RCC 7860 (cell line): ENCODE data around the gene GABARAP.
"Not testable (repeated sequence)": the region's sequence is repeated elsewhere in the genome, so short reads cannot be mapped to it uniquely, and the experiment has no call there.

Experiments
- DNase-seq: peaks from one replicate; pipeline ENCODE4 v3.0.0-alpha.2; 2015; ENCODE audit warnings: low spot score
- FAIRE-seq: peaks from 2 replicates; lab custom pipeline; 2012; peaks lifted over from hg19 to GRCh38; lab: Jason Lieb, UNC

Gene GABARAP

DNA sequence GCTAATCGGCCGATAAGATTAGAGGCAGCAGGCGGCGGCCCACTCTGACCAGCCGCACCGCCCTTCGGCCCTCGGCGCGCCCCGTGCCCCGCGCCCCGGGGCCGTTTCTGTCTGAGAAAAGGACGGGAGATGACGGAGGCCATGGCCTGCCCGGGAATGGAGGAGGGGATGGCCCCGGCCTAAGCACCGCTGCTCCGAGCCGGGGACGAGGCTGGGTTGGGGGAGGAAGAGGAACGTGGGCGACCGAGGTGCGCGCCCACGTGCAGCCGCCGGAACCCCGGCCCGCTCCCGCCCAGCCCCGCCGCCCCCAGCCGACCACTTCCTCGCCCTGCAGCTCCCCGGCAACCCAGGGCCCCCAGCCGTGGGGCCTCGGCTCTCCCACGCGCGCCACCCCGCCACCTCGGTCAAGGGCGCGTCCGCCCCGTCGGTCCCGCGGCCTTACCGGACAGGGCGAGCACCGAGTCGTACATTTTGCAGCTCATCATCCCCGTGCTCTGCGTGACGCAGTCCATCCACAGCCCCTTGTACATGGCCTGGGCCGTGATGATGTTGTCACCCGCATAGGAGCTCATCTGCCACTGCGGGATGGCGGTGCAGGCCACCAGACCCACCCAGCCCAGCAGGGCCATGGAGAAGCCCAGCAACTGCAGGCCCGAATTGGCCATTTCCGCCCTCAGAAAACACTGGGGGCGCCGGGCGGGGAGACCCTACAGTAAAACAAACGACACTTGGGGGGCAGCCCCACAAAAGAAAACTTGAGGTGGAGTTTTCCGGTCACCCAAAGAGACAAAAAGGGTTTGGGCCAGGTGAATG is 19.3 kb upstream of the GABARAP start:
- no peak for FAIRE-seq

GRCh38 chr17:7260651-7261378 is 18.6 kb upstream of the GABARAP start:
- DNase-seq (no peak), FAIRE-seq (no peak)

More for the DNA sequence above, 19.3 kb upstream of the GABARAP start:
- no peak for DNase-seq

DNA sequence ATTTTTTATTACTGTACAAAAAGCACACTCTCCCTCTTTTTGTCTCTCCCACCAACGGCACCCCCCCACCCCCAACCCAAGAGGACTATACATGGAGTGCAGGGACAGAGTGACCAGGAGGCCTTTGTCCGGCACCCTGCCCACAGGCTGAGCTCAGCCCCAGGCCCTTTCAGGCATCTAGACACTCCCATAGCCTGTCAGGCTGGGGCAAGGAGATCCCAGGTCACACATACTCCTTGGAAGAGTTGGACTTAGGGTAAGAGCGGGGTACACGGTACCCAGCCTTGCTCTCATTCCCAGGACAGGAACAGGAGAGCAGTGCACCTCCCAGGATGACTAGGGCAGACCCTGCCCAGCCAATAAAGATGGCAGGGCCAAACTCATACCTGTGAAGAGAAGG is 17.9 kb upstream of the GABARAP start:
- FAIRE-seq = no peak
- DNase-seq = no peak

DNA sequence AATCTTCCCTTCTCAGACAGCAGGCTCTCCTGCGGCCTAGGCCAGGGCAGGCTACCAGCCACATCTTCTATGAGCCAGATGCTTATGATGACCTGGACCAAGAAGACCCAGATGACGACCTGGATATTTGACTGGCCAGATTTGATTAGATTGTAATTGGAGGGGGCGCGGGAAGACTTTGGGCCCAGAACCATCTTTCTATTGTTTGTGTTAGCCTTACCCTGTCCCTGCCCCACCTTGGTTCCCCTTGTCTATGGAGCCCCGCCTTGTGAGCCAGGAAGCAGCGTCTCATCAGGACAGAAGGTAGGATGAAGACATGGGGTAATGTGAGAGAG is 17.3 kb upstream of the GABARAP start:
- FAIRE-seq (no peak), DNase-seq (no peak)

DNA sequence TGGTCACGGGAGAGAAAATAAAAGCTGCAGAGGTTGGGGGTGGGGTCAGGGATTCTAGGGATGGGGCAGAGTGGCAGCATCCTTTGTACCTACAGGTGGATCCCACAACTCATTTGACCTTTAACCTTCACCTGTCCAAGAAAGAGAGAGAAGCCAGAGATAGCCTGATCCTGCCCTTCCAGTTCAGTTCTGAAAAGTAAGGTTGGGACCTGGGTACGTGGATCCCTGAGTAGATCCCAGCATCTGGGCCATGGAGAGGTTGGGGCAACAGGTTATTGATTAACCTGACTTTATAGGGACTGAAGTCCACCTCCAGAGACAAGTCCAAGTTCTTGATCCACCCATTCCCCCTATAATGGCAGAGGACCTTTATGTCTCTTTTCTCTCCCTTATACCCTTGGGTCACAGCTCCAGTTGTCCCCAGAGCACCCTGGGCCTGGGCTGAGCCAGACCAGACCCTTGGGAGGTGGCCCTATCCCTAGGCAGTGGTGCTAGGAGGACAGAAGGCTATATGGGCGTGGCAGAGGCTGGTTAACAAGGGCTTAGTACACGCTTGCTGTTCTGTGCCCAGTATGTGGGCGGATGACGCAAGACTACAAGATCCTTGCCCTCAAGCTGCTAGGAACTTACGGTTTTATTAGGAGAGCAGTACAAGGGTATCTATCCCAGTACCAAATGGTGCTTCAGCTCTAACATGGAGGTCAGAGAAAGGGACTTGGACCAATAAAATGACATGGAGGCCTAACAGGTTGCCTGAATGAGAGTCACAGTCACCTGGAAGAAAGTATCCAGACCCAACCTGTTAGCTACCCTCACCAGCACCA is 16.7 kb upstream of the GABARAP start:
- FAIRE-seq (no peak), DNase-seq (no peak)

GRCh38 chr17:7256766-7257456 is 14.7 kb upstream of the GABARAP start:
- FAIRE-seq (no peak), DNase-seq (no peak)

GRCh38 chr17:7254511-7254910 is 12.3 kb upstream of the GABARAP start:
- no peak for FAIRE-seq
- no peak for DNase-seq

- no peak for DNase-seq
Observed at GRCh38 chr17:7253082-7253481, 10.8 kb upstream of the GABARAP start.

DNA sequence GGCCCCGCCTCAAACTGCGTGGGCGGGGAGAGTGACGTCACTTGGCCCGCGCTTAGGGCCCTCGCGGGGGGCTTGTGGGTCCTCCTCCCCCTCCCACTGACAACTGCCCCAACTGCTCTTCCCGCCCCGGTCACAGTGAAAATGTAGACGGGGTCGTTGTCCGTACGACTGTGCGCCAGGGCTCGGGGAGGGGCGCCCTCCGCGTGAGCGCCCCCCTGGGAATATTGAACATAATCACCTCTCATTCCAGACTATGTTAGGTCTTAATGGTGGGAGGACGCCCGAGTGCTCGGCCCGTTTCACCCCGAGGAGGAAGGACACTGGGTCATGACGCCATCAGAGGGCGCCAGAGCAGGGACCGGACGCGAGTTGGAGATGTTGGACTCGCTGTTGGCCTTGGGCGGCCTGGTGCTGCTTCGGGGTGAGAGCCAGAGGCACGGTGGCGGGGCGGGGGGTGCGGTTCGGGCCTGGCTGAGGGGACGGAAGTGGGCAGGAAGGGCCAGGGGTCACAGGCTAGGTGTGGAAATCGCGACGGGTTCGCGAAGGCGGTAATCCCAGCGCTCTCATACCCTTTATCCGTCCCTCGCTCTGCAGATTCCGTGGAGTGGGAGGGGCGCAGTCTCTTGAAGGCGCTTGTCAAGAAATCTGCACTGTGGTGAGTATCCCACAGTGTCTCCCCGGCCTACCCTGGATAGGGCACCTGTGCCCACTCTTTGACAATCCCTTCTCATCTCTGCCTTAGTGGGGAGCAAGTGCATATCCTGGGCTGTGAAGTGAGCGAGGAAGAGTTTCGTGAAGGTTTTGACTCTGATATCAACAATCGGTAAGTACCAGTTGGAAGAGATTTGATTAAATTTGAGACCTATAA is 10.2 kb upstream of the GABARAP start, which contains the start of gene ELP5:
Gene ELP5 (plus strand): TSS at position 40 of the 868 bp plus-strand sequence. CDS start 336 bp downstream, at position 376.
- no peak for FAIRE-seq

More at GRCh38 chr17:7253082-7253481, 10.8 kb upstream of the GABARAP start:
- no peak for FAIRE-seq

GRCh38 chr17:7251661-7252175 is 9.5 kb upstream of the GABARAP start, which contains the start of gene CTDNEP1:
Gene CTDNEP1 (minus strand): TSS chr17:7251734. CDS start chr17:7251296, 438 bp downstream.
- DNase-seq (peak; percentile 98), FAIRE-seq (peak; percentile 85)

More for the DNA sequence above, 10.2 kb upstream of the GABARAP start, which contains the start of gene ELP5:
- peak; percentile 79 for DNase-seq

DNA sequence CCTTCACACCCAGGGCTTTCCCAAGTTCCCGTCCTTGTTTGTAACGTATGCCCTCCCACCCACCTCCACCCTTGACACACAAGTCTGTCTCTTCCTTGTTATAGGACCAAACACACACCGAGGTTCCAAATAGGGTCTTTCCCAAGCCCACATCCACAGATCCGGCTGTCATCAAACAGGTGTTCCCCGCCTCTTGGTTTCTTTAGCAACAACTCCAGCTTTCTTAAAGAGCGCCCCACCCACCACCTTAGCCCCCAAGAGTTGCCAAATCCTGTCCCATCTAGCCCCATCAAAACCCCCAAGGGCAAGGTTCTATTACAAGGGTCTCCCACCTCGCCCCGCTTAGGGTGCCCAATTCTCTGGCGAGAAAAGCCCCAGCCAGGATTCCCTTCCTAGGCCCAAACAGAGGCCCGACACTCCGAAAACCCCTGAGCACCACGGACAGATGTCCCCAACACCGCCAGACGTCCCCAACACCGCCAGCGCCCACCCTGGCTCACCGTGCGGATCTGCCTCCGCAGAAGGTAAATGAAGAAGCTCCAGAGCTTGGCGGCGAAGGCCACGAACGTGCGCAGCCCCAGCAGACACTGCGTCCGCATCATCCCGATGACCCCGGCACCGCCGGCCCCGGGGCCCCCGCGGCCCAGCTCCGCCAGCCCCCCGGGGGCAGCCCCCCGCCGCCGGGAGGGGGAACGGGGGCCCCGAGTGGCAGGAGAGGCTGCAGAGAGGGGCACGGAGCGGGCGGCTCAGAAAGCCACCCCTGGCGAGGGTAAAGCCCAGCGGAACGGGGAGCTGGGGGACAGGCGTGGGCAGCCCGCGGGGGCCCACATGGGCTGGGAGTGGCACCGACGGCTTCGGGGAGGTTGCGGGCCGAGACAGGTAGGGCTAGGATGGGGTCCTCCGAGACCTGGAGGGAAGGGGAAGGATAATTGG is 8.7 kb upstream of the GABARAP start:
- FAIRE-seq (no peak), DNase-seq (no peak)

GRCh38 chr17:7249830-7250229 is 7.6 kb upstream of the GABARAP start:
- FAIRE-seq = no peak
- no peak for DNase-seq

DNA sequence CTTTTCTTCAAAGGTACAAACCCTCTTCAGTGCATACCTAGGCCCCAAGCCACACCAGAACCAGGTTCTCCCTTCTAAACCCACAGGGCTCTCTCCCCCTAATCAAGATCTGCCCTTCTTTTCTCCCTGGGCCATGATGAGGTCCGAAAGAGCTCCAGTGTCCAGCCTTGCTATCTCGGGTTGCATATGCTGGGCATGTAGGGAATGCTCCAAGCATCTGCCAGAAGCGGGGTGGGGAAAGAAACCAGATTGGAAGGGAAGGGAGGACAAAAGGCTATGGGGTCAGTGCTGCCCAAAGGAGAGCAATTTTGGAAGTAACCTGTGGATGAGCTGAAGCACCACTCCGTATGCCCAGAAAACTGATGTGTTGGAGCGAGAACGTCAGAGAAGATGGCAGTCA is 7.0 kb upstream of the GABARAP start:
- FAIRE-seq = no peak
- DNase-seq = no peak

- DNase-seq (no peak), FAIRE-seq (no peak)
Observed at GRCh38 chr17:7248796-7249195, 6.5 kb upstream of the GABARAP start.

- DNase-seq (no peak), FAIRE-seq (no peak)
Observed at GRCh38 chr17:7246779-7247178, 4.5 kb upstream of the GABARAP start.

GRCh38 chr17:7243838-7244237 is 1.6 kb upstream of the GABARAP start:
- not testable (repeated sequence) for DNase-seq, FAIRE-seq

DNA sequence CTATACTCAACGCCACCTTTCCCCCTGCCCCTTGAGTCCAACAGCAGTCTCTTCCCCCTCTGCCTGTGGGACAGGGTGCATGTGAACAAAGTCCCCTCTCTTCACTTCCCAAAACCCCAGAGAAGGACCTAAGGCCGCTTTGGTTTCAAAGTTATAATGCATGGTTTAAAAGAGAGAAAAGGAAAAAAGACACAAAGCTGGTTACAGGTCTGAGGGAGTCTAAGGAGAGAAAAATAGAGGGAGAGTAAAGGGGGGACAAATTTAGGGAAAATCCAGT is 1.1 kb upstream of the GABARAP start:
- FAIRE-seq (no peak), DNase-seq (no peak)

DNA sequence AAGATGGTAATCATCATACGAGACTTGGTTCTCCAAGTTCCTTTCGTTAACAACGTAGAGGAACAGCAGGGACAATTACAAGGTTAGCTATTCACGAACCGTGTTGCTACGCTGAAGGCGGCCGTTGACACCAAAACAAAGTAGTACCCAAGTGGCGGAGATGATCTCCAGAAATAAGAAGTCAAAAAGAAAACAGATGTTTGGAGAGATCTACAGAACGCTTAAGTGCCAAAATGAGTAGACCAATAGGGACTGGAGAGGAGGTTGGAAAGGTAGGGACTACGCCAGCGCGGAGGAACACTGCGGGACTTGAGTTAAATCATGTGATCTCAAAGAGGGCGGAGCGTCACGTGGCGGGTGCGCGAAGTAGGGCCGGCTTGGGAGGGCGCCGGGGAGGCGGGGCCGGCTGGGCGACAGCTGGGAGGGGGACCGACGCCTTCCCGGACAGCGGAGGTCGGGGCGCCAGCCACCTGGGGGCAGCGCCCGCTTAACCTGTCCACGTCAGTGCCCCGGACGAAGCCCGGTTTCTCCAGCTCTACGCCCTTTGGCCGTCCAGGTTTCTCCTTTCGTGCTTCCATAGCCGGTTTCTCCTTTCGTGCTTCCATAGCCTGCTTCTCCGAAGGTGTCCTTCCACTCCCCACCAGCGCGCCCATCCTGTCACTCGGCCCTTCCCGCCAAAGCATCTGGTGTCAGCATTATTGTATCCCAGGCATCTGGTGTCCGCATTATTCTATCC is 636 bp upstream of the GABARAP start:
- peak; percentile 71 for DNase-seq
- no peak for FAIRE-seq
